Endothelial cell of umbilical vein (primary cell): ENCODE measurements around the gene TTLL11. TPM values are rescaled to one million over a fixed set of nuclear protein-coding genes. Genes with fewer than 3 reads are reported as not detected.

ENCODE experiments used
- BruUV-seq: library from RNA; stranded (reverse); fragments of 400-500 nt; replicated peaks from 2 replicates; lab custom pipeline; 2021; lab: Mats Ljungman, UMichigan
- CTCF ChIA-PET: fragments of 300-600, 350-600 bp; sonication (Branson Sonifier 250); formaldehyde crosslinking; loops from one replicate; lab custom pipeline; 2021; ENCODE audit warnings: antibody characterized with exemption, inconsistent platforms; lab: Charles Lee
- POLR2A ChIA-PET: fragments of 300-600, 350-600 bp; sonication (Branson Sonifier 250); formaldehyde crosslinking; loops from one replicate; lab custom pipeline; 2021; ENCODE audit warnings: antibody characterized with exemption, inconsistent platforms; lab: Charles Lee
- DNase-seq: peaks from one replicate; pipeline ENCODE4 v3.0.0-alpha.2; 2011; ENCODE audit warnings: low read depth, low spot score
- FAIRE-seq: peaks from 2 replicates; lab custom pipeline; 2011; peaks lifted over from hg19 to GRCh38; lab: Jason Lieb, UNC
- H2AFZ ChIP-seq: 2 replicates; pipeline ENCODE4 v1.6.0; 2012; ENCODE audit warnings: low read depth, low read length, control low read depth, inconsistent platforms
- H3K27ac ChIP-seq: 2 replicates; pipeline ENCODE4 v1.5.1; 2011; ENCODE audit warnings: low read depth, mild to moderate bottlenecking, control low read depth, low read length, moderate library complexity; ENCODE audit not compliant: insufficient read depth
- H3K27me3 ChIP-seq, 2 experiments: 2 replicates each; pipeline versions ENCODE4 v1.6.0 to v1.6.1; 2011; ENCODE audit warnings: low read length in 2 of 2, mixed read lengths in 1 of 2; ENCODE audit not compliant: control insufficient read depth in 2 of 2, insufficient read depth in 2 of 2
- H3K36me3 ChIP-seq, 2 experiments: 2 replicates in 1 of 2; 3 replicates in 1 of 2; pipeline ENCODE4 v1.5.1; 2011; ENCODE audit warnings: low read length in 2 of 2, mild to moderate bottlenecking in 1 of 2, moderate library complexity in 1 of 2; ENCODE audit not compliant: control insufficient read depth in 2 of 2, insufficient read depth in 2 of 2; ENCODE audit errors: extremely low read depth in 1 of 2
- H3K4me1 ChIP-seq: 3 replicates; pipeline ENCODE4 v1.5.1; 2011; ENCODE audit warnings: mild to moderate bottlenecking, low read length; ENCODE audit not compliant: control insufficient read depth, insufficient read depth; ENCODE audit errors: extremely low read depth
- H3K4me2 ChIP-seq: 2 replicates; pipeline ENCODE4 v1.6.1; 2011; ENCODE audit warnings: low read length, control low read depth, mixed read lengths; ENCODE audit not compliant: insufficient read depth
- H3K4me3 ChIP-seq, 3 experiments: fragments of 200-600 bp in 1 of 3; sonication (generic), shearing (Covaris generic) in 1 of 3; replicated peaks in 1 of 3; 2 replicates each; pipeline ENCODE4 v1.5.1; 2011 to 2016; ENCODE audit warnings: control low read depth in 3 of 3, low read length in 3 of 3, mild to moderate bottlenecking in 2 of 3, inconsistent platforms in 1 of 3, low read depth in 1 of 3, moderate library complexity in 1 of 3; ENCODE audit not compliant: insufficient read depth in 1 of 3
- H3K79me2 ChIP-seq: 2 replicates; pipeline ENCODE4 v1.6.0; 2012; ENCODE audit warnings: low read length, inconsistent platforms; ENCODE audit not compliant: control insufficient read depth, insufficient read depth
- H3K9ac ChIP-seq: replicated peaks from 2 replicates; pipeline ENCODE3; 2011; ENCODE audit warnings: low read length, control low read depth; ENCODE audit not compliant: insufficient read depth; ENCODE audit errors: extremely low read depth
- H3K9me1 ChIP-seq: replicated peaks from 3 replicates; pipeline ENCODE4 v1.6.0; 2011; ENCODE audit warnings: mild to moderate bottlenecking, low read length; ENCODE audit not compliant: control insufficient read depth, insufficient read depth; ENCODE audit errors: extremely low read depth
- H3K9me3 ChIP-seq: replicated peaks from 2 replicates; pipeline ENCODE4 v1.5.1; 2012; ENCODE audit warnings: low read length, inconsistent platforms; ENCODE audit not compliant: control insufficient read depth, insufficient read depth
- H4K20me1 ChIP-seq: replicated peaks from 2 replicates; pipeline ENCODE3; 2011; ENCODE audit warnings: mild to moderate bottlenecking, low read length; ENCODE audit not compliant: control insufficient read depth, insufficient read depth; ENCODE audit errors: extremely low read depth
- CTCF ChIP-seq, 2 donors: IDR thresholded peaks; 1 replicate in 1 of 2; 2 replicates in 1 of 2; pipeline ENCODE4 v1.5.1; 2011; ENCODE audit warnings: low read length in 2 of 2, mild to moderate bottlenecking in 2 of 2, moderate library complexity in 2 of 2, control low read depth in 1 of 2, inconsistent platforms in 1 of 2, low read depth in 1 of 2; ENCODE audit not compliant: insufficient read depth in 1 of 2; ENCODE audit errors: extremely low read depth in 1 of 2
- EZH2 ChIP-seq: IDR thresholded peaks from 2 replicates; pipeline ENCODE4 v1.6.1; 2012; ENCODE audit warnings: borderline replicate concordance, low read depth, mild to moderate bottlenecking, moderate library complexity, low read length, inconsistent platforms; ENCODE audit not compliant: severe bottlenecking
- FOS ChIP-seq: IDR thresholded peaks from 2 replicates; pipeline ENCODE4 v1.6.1; 2011; ENCODE audit warnings: mild to moderate bottlenecking, low read length, moderate library complexity, borderline replicate concordance; ENCODE audit not compliant: insufficient read depth
- GATA2 ChIP-seq: IDR thresholded peaks from 2 replicates; pipeline ENCODE4 v1.7.0; 2011; ENCODE audit warnings: low read depth, mild to moderate bottlenecking, moderate library complexity, mixed read lengths, low read length; ENCODE audit not compliant: insufficient read length, insufficient read depth
- JUN ChIP-seq: IDR thresholded peaks from 2 replicates; pipeline ENCODE4 v1.6.1; 2011; ENCODE audit warnings: borderline replicate concordance, low read depth; ENCODE audit not compliant: insufficient read length, insufficient read depth
- MAX ChIP-seq: IDR thresholded peaks from 2 replicates; pipeline ENCODE4 v1.6.1; 2011; ENCODE audit not compliant: insufficient read depth, insufficient read length
- MYC ChIP-seq: IDR thresholded peaks from one replicate; pipeline ENCODE4 v1.6.1; 2011; ENCODE audit warnings: mild to moderate bottlenecking, low read depth, low read length
- POLR2A ChIP-seq: IDR thresholded peaks from 2 replicates; pipeline ENCODE4 v1.6.1; 2012; ENCODE audit warnings: low read depth, mild to moderate bottlenecking, control low read depth, low read length
- POLR2AphosphoS5 ChIP-seq: IDR thresholded peaks from 2 replicates; pipeline ENCODE4 v1.6.1; 2012; ENCODE audit warnings: low read depth, mild to moderate bottlenecking, control low read depth, low read length, moderate library complexity; ENCODE audit not compliant: insufficient read depth
- dilution Hi-C: fragments of 300-500 bp; cut with MboI; formaldehyde crosslinking; loops from one replicate; pipeline ENCODE4 v1.15.0; 2019; ENCODE audit warnings: low sequenced_read_pairs; ENCODE audit not compliant: extremely low pct_ligation_motif_present
- intact Hi-C: fragments of 100-400 bp; cut with micrococcal nuclease; formaldehyde crosslinking; loops from one replicate; pipeline ENCODE4 v1.10.0; 2022
- polyA plus RNA-seq, 4 experiments: library from polyadenylated mRNA; depleted of rRNA in 3 of 4; stranded (reverse) in 3 of 4; unstranded in 1 of 4; fragments of >200 nt; gene quantifications; 2 replicates each; pipeline versions ENCODE4 v1.2.1 to v1.2.3, GENCODE V29; 2011 to 2012; ENCODE audit warnings: missing spikeins in 1 of 4
- total RNA-seq: library from RNA; stranded (reverse); gene quantifications from 2 replicates; pipeline ENCODE4 v1.2.3, GENCODE V29; 2021

Gene TTLL11
- total and polyA plus RNA-seq, 2 donors (not counting 3 experiments of a cell fraction or from before 2014, with no cell fraction given) = 4.9 to 5.1 TPM

- CTCF ChIA-PET = interaction anchor here (1.2 kb wide), 1 partner anchor 321 kb away, joined by 4 read pairs; no protein-coding TSS in a partner anchor
- POLR2A ChIA-PET = no interaction called here
- no peak for FAIRE-seq
- intact Hi-C loops (no loop called here), dilution Hi-C loops (no loop called here)
- no peaks in the 10 kb centered on the region for H3K9me1 ChIP-seq
- H2AFZ ChIP-seq = no peak overlapping the region
- no peak for DNase-seq
- no peaks in the 10 kb centered on the region for H3K4me1 ChIP-seq
- H3K36me3 ChIP-seq = no peaks in the 10 kb centered on the region
- H3K4me3 ChIP-seq = no peak overlapping the region
- H4K20me1 ChIP-seq = no peaks in the 10 kb centered on the region
- no peaks in the 10 kb centered on the region for H3K79me2 ChIP-seq
- no peak overlapping the region for H3K9ac ChIP-seq
- H3K4me2 ChIP-seq = no peak overlapping the region
- no peak overlapping the region for H3K27ac ChIP-seq
- no peaks in the 10 kb centered on the region for H3K9me3 ChIP-seq
- H3K27me3 ChIP-seq = no peaks in the 10 kb centered on the region
- TF ChIP-seq POLR2AphosphoS5 (no peak), CTCF (IDR thresholded peaks at IDR 0.05; ENCODE audit: extremely low read depth in 1 of 2, insufficient read depth in 1 of 2, low read depth in 1 of 2, low read length in 2 of 2) (no peak), MAX (no peak), JUN (no peak), POLR2A (no peak), MYC (no peak), GATA2 (no peak), EZH2 (no peak), FOS (no peak)
- no TSS peak for BruUV-seq
Observed at GRCh38 chr9:122007837-122008236, 85.3 kb downstream of the TTLL11 start.
